Activated CD8-positive, alpha-beta memory T cell treated with anti-CD3 and anti-CD28 coated beads for 36 hours (primary cell): ENCODE data around the gene LDB1. TPM values are rescaled to one million over a fixed set of nuclear protein-coding genes. Genes with fewer than 3 reads are reported as not detected.

Source experiments
- CTCF ChIA-PET: fragments of 350-600 bp; sonication (Branson Sonifier 250); formaldehyde crosslinking; loops from one replicate; lab custom pipeline; 2021; ENCODE audit warnings: antibody characterized with exemption; lab: Charles Lee
- POLR2A ChIA-PET: fragments of 350-600 bp; sonication (Branson Sonifier 250); formaldehyde crosslinking; loops from one replicate; lab custom pipeline; 2021; ENCODE audit warnings: antibody characterized with exemption; lab: Charles Lee
- total RNA-seq, 2 experiments: library from RNA; stranded (reverse); gene quantifications; one replicate each; pipeline ENCODE4 v1.2.3, GENCODE V29; 2021

Gene LDB1
- total RNA-seq, 2 experiments from 2014 or later = 66.9 to 71.4 TPM

GRCh38 chr10:102140913-102141540 lies 20.9 kb upstream of the LDB1 start:
- ChIA-PET CTCF (no interaction called here), POLR2A (no interaction called here)

- ChIA-PET CTCF (interaction anchor here (0.8 to 1.2 kb wide), 2 partner anchors 11 to 259 kb away, joined by 3 read pairs; no protein-coding TSS in a partner anchor), POLR2A (no interaction called here)
Observed at GRCh38 chr10:102140218-102140617, 20.1 kb upstream of the LDB1 start.

GRCh38 chr10:102139281-102140110 lies 19.3 kb upstream of the LDB1 start:
- ChIA-PET POLR2A (no interaction called here), CTCF (interaction anchor here (0.8 to 1.2 kb wide), 2 partner anchors 12 to 260 kb away, joined by 3 read pairs; no protein-coding TSS in a partner anchor)

DNA sequence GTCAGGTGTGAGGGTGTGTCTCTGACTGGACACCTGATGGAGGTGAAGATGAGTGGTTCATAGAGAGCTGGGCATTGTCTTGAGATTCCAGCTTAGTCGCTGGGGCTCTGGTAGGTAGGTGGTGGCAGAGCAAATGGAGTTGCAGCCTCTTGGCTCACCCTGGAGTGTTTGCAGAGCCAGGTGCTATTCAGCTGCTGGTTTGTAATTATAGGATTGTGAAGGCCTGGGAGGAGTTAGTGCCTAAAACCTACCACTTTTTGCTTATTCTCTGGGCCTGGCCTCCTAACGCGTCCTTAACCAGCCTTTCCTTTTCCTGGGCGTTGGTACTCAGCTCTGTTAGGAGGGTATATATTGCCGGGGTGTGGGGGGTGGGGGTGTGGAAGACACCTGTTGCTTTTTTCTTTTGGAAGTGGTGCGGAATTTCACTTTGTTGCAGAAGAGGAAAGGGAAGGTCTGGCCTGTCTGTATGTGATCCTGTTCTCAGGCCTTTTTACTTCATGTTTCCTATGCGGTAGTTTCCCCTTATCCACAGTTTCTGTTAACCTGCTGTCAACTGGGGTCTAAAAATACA lies 15.9 kb upstream of the LDB1 start:
- ChIA-PET CTCF (interaction anchor here (0.6 kb wide), 1 partner anchor 202 kb away, joined by 5 read pairs; no protein-coding TSS in a partner anchor), POLR2A (interaction anchor here (0.9 to 2.6 kb wide), 3 partner anchors 8 to 15 kb away, joined by 3 to 14 read pairs (median 4); partner anchors contain the start of gene NOLC1)

DNA sequence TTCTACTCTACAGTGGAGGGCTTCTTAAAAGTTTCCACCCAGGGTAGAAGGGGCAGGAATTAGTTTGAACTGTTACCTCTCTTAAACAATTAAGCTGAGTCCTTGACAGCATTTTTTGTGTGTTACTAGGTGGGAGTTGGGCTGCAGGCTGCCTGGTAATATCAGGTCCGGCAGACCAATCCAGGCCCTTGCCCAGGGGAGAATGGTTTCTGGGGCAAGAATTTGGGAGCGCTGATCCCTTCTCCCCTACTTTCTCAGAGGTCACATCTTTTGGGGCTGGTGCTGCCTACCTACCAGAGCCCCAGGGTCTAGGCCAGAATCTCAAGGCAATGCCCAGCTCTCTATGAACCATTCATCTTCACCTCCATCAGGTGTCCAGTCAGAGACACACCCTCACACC lies 14.2 kb upstream of the LDB1 start:
- POLR2A ChIA-PET = interaction anchor here (0.6 to 2.6 kb wide), 2 partner anchors 12 to 17 kb away, joined by 5 to 14 read pairs; partner anchors contain the start of gene NOLC1
- CTCF ChIA-PET = interaction anchor here (1.0 to 1.6 kb wide), 3 partner anchors 11 to 299 kb away, joined by 3 read pairs; no protein-coding TSS in a partner anchor

GRCh38 chr10:102133373-102134195 lies 13.4 kb upstream of the LDB1 start:
- ChIA-PET CTCF (interaction anchor here (1.0 to 1.1 kb wide), 2 partner anchors 12 to 298 kb away, joined by 3 read pairs; no protein-coding TSS in a partner anchor), POLR2A (interaction anchor here (2.6 kb wide), 1 partner anchor 18 kb away, joined by 14 read pairs; the partner anchor contains the start of gene NOLC1)

DNA sequence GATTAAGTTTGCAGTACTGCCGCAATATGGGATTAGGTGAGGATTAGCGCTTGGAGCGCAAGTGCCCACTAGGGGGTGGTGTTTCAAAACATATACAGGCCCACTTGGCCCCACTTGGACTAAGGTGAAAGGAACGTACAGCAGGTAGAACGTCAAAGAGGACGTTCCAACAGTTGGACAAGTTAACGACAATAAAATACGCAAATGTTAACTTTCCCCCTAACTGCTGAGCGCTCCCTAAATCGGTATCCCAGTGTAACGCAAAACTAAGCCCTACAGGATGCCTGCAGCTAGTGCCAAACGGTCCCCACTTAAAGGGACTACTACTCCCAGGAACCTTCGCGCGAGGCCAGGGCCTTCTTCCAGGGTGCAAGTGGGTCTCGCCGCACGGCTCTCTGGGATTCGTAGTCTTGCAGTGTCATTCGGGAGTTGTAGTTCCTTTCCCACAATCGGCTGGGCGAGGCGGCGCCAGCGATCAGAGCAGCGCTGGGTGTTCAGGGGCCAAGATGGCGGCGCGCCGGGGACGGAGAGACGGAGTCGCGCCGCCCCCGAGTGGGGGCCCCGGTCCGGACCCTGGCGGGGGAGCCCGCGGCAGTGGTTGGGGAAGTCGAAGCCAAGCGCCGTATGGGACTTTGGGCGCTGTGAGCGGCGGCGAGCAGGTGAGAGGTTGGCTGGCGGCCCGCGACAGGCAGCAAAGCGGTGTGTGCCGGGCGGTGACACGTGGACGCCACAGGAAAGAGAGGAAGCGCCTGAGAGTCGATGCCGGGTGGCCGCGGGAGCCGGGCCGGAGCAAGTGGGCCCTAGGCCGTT lies 12.6 kb upstream of the LDB1 start, which contains the start of gene PPRC1:
Gene PPRC1, plus strand, starts transcription at position 478 of the 810 bp plus-strand sequence. Its CDS starts 29 bp downstream, at position 507.
- POLR2A ChIA-PET = interaction anchor here (0.7 kb wide), 1 partner anchor 19 kb away, joined by 3 read pairs; the partner anchor contains the start of gene NOLC1
- CTCF ChIA-PET = interaction anchor here (0.9 to 2.5 kb wide), 5 partner anchors 10 to 278 kb away, joined by 3 to 22 read pairs (median 4); no protein-coding TSS in a partner anchor

DNA sequence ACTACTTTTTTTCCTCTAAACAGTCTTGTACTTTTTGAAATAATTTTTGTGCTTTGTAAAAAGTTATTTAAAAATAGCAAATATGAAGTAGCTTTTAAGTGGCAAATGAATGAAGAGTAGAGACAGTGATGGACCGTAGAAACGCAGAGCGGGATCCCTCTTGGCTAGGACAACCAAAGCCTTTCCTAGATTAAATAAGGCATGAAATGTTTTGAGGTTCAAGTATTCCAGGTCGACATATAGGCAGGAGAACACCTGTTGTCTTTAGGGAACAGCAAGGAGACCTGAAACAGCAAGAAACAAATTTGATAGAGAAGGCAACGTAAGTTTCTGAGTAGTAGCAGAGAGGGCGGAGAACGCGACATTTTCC lies 12.0 kb upstream of the LDB1 start:
- CTCF ChIA-PET = interaction anchor here (0.9 to 2.5 kb wide), 7 partner anchors 9 to 279 kb away, joined by 3 to 22 read pairs (median 4); no protein-coding TSS in a partner anchor
- POLR2A ChIA-PET = interaction anchor here (0.7 kb wide), 1 partner anchor 20 kb away, joined by 3 read pairs; the partner anchor contains the start of gene NOLC1

- POLR2A ChIA-PET = interaction anchor here (0.6 kb wide), 2 partner anchors 24 to 301 kb away, joined by 3 to 6 read pairs; partner anchors contain the start of gene CUEDC2
- CTCF ChIA-PET = interaction anchor here (1.0 to 2.5 kb wide), 5 partner anchors 9 to 280 kb away, joined by 3 to 22 read pairs (median 4); no protein-coding TSS in a partner anchor
Observed at GRCh38 chr10:102131286-102132170, 11.4 kb upstream of the LDB1 start.

GRCh38 chr10:102123223-102123622 lies 3.1 kb upstream of the LDB1 start:
- ChIA-PET CTCF (interaction anchor here (0.6 to 4.4 kb wide), 4 partner anchors 9 to 46 kb away, joined by 3 to 22 read pairs (median 3); partner anchors contain the start of gene PPRC1), POLR2A (no interaction called here)

GRCh38 chr10:102122450-102122849 lies 2.3 kb upstream of the LDB1 start:
- ChIA-PET POLR2A (interaction anchor here (0.7 kb wide), 1 partner anchor 12 kb away, joined by 5 read pairs; no protein-coding TSS in a partner anchor), CTCF (interaction anchor here (0.7 to 4.4 kb wide), 3 partner anchors 9 to 281 kb away, joined by 3 to 22 read pairs (median 5); partner anchors contain the start of gene PPRC1)

GRCh38 chr10:102121739-102122372 lies 1.7 kb upstream of the LDB1 start:
- POLR2A ChIA-PET = interaction anchor here (0.6 kb wide), 2 partner anchors 17 to 282 kb away, joined by 3 to 6 read pairs; no protein-coding TSS in a partner anchor

DNA sequence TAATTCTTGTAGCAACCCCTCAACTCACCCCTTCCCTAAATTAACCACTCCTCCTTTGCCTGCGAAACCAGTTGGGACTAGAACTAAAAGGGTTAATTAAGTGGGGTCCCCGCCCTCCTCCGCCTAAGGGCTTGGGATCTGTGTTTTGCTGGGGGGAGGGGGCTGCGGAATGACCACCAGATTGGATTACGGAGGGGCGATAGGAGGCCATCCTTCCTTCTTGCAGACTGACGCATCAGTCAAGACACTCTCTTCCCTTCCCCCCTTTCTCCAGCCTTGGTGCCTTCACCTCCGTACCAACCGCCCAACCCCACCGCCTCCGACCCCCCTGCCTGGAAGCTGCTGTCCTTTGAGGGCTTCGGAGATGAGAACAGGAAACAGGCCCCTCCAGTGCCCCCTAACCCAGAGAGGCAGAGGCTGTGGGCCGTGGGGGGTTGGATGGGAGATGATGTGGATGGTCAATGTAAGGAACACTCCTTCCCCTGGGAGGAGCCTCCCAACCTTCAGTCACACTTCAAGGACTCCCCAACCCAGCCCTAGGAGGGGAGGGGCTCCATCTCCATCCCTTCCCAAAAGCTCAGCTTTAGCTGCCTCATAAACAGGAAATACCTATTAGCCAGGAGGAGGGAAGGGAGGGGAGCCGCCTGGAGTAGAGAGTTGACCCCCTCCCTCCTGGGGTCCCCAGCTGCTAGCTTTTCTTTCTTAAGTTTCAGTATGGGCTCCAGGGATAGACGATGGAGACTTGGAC lies 997 bp upstream of the LDB1 start:
- POLR2A ChIA-PET = interaction anchor here (0.6 kb wide), 2 partner anchors 16 to 282 kb away, joined by 3 to 6 read pairs; no protein-coding TSS in a partner anchor
- CTCF ChIA-PET = interaction anchor here (1.2 to 4.4 kb wide), 2 partner anchors 11 to 47 kb away, joined by 3 to 22 read pairs; partner anchors contain the start of gene PPRC1

More at GRCh38 chr10:102121739-102122372, 1.7 kb upstream of the LDB1 start:
- CTCF ChIA-PET = interaction anchor here (1.2 to 4.4 kb wide), 2 partner anchors 10 to 47 kb away, joined by 3 to 22 read pairs; partner anchors contain the start of gene PPRC1
